ENCODE data around the gene UTP11.

The UTP11 gene

DNA sequence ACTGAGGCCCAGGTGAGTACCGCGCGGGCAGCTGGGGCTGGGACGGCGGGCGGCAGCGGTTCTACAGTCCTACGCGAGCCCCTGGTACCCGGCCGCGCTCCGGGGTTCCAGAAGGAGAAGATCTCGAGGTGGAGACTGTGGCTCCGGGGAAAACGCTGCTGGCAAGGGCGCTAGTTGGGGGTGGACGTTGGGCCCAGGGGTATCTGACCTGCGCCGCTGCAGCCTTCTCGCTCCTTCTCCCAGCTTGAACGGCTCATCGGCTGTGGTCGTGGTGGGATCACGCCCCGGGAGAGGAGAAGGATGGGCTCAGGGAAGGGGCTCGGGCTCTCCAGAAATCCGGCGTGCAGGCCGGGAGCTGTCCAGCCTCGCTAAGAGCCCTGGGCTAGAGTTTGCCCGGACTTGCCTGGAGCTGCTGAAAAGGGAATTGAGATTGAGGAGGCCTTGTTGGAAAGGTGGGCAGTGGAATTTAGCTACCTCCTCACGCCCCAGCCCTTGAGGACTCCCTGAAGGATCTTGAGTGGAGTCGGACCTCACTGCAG lies 35.1 kb downstream of the UTP11 start:
- DNase-seq: no peak

GRCh38 chr1:38050397-38051078 lies 38.0 kb downstream of the UTP11 start:
- no peak for DNase-seq

GRCh38 chr1:38051079-38051543 lies 38.6 kb downstream of the UTP11 start:
- no peak for DNase-seq

GRCh38 chr1:38052750-38053415 lies 40.3 kb downstream of the UTP11 start:
- DNase-seq: peak in 1 of 2 donors; percentile 46

- DNase-seq: no peak
These were observed 41.0 kb downstream of the UTP11 start for GRCh38 chr1:38053416-38054091.

DNA sequence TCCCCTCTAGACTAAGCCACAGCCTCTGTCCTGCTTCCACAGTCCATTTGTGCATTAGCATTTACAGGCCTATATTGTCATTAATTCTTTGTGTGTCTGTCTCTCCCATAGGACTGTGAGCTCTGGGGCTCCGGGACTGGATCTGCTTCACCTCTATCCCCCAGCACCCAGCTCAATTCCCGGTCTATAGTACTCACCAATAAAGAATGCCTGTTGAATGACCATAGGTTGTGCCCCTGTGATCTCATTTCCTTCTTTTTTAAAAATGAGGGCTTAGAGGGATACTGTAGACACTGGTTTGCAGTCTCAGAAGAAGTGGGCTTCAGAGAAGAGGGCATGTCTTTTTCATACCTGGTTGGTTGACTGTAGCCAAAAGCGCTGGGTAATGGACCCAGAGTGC lies 42.9 kb downstream of the UTP11 start:
- DNase-seq: no peak

GRCh38 chr1:38055965-38056364 lies 43.4 kb downstream of the UTP11 start:
- no peak for DNase-seq

GRCh38 chr1:38059635-38060250 lies 47.2 kb downstream of the UTP11 start:
- DNase-seq: no peak

GRCh38 chr1:38060498-38060897 lies 48.0 kb downstream of the UTP11 start:
- DNase-seq: no peak

- DNase-seq: no peak
These were observed 48.8 kb downstream of the UTP11 start for GRCh38 chr1:38061290-38061689.

GRCh38 chr1:38061883-38062328 lies 49.4 kb downstream of the UTP11 start:
- DNase-seq: no peak

DNA sequence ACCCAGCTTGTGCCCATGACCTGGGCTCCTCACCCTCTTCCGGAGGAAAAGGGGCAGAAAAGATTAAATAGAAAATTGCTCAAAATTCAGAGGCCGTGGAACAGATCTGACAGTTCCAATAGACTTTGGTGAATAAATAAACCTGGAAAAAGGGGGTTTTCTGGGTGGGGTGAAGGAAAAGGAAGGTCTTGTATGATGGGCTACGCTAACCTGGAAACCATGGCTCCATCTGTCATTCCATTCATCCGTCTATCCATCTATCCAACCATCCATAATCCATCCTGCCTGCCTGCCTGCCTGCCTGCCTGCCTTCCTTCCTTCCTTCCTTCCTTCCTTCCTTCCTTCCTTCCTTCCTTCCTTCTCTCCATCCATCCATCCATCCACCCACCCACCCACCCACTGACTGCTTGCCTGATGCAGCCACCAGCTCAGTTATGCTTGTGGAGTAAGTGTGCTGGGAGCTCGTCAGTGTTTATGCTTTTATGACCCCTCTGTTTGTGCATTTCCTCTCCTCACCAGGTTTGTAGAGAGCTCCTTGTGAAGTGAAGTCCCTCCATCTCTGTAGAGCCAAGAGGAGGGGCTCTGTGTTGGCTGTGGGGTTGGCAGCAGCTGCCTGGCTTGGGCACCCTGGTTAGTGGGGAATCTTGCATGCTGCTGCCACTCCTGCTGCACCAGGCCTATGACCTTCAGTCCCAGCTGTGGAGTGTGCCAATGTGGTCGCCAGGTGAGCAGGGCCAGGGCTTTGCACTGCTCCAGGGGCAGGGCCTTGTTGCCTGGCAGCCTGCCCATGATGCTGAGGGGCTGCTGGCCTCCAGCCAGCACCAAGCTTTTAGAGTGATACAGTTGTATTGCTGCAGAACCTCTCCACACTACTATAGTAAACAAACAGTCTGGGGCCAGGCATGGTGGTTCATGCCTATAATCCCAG lies 50.1 kb downstream of the UTP11 start:
- DNase-seq: no peak

DNA sequence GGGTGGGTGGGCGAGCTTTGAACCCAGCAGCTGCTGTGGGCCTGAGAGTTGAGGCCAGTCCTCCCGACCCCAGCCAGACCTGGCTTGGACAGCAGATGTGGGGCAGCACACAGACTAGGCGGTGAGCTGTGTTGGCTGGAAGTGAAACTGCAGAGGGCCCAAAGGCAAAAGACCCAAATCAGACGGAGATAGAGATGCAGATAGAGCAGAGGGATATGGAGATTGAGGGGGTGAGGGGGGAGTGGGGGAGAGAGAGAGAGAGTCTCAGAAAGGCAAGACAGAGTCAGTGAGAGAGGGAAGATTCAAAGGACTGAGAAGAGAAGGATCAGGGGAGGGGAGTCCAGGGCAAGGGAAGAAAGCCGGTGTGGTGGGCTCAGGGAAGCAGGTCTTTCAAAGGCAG lies 51.1 kb downstream of the UTP11 start:
- no peak for DNase-seq

GRCh38 chr1:38064197-38064903 lies 51.8 kb downstream of the UTP11 start:
- DNase-seq: no peak

GRCh38 chr1:38068220-38068979 lies 55.9 kb downstream of the UTP11 start:
- no peak for DNase-seq

DNA sequence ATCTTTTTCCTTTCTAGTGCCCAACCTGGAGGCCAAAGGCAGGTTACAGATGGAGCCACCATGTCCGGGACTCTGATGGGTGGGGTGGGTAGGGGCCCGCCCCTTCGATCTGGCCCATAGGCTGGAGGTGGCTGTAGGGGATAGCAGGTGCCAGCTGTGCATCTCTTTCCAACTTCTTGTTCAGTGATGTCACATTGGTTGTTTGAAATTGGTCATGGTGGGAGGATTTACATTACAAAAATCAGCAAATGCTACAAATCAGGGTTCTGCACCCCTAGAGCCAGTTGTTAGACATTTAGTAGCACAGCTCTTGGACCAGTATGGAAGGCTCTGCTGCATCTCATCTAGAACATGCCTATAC lies 56.4 kb downstream of the UTP11 start:
- no peak for DNase-seq

DNA sequence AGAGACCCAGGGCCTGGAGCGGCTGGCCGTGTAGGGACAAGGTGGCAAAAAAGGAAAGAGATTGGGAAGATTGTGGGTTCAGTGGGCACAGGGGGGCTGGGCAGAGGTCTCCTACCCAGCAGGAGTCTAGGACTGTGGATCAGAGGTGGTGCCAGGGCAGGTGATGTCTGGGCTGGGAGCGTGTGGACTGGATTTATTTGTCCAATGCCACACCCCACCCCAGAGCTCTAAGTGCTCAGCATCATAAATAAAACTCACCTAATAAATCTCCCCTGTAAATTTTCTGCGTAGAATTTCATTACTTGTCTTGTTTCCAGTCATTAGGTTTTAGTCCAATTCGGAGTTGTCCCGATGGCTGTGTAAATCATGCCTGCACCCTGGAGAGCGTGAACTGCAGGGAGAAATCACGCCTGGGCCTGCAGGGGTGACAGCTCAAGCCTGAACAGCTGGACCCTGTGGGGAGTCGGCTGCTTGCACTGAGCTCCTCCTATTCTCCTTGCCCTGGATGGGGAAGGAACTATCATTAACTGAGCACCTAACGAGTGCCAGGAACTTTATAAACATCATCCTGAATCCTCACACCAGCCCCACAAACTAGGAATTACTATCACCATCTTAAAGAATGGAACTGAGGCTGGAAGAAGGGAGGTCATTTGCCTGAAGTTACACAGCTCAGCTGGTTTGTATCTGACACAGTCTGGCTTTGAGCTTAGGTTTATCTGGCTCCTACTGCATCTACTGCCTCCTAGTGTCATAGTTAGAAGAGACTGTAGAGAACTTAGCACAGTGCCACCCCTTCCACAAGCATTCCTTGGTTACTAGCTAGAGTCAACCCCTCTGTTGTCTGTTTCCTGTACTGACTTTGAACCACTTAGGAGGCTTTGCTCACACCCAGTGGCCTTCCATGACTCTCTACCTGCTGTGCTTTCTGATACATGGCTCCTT lies 59.0 kb downstream of the UTP11 start:
- peak in 1 of 2 donors; percentile 8 for DNase-seq

DNA sequence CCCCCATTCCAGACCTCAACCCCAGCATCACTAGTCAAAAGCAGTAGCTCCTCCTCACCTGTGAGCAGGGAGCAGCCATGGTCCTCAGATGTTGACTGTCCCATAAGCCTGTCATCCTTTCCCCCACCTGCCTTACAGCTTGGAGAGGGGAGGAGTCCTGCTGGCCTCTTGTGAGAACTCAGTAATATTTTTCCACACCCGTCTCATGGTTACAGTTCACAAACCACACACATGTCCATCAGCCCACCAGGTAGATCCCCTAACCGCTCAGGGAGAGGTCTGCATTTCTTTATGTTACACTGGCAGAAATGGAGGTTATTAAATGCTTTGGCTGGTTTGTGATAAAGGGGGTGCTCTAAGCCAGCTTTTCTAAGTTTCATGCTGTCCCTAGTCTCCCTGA lies 60.3 kb downstream of the UTP11 start:
- no peak for DNase-seq

- DNase-seq: no peak
These were observed 61.2 kb downstream of the UTP11 start for GRCh38 chr1:38073534-38074301.

All from CD4-positive, alpha-beta T cell treated with Interleukin-4 for 1 hour (primary cell).